Neural cell (in vitro differentiated cells): Measurements from ENCODE around the gene APBA2. TPM values are rescaled to one million over a fixed set of nuclear protein-coding genes. Genes with fewer than 3 reads are reported as not detected.

ENCODE experiments used
- H2AFZ ChIP-seq: fragments of 200-600, 300-800 bp; sonication (generic), shearing (Covaris generic); 2 replicates; pipeline ENCODE4 v1.6.0; 2014; ENCODE audit warnings: low read depth, mild to moderate bottlenecking, antibody characterized with exemption, low read length, moderate library complexity
- H3F3A ChIP-seq: fragments of 200-600 bp; shearing (Covaris generic); 2 replicates; pipeline ENCODE4 v1.6.1; 2016; ENCODE audit warnings: mild to moderate bottlenecking, moderate library complexity, mixed read lengths, antibody characterized with exemption, low read length; ENCODE audit not compliant: insufficient read depth, poor library complexity, severe bottlenecking
- H3K27ac ChIP-seq: fragments of 200-600, 300-800 bp; sonication (generic), shearing (Covaris generic); 2 replicates; pipeline ENCODE4 v1.5.1; 2014; ENCODE audit warnings: mild to moderate bottlenecking, low read length, moderate library complexity
- H3K27me3 ChIP-seq: fragments of 300-800, 200-600 bp; sonication (generic), shearing (Covaris generic); 2 replicates; pipeline ENCODE4 v1.6.0; 2014; ENCODE audit warnings: mild to moderate bottlenecking, low read depth, low read length, moderate library complexity; ENCODE audit not compliant: insufficient read depth
- H3K36me3 ChIP-seq: fragments of 300-800, 200-600 bp; sonication (generic), shearing (Covaris generic); 2 replicates; pipeline ENCODE4 v1.5.1; 2014; ENCODE audit warnings: mild to moderate bottlenecking, antibody characterized with exemption, low read length, moderate library complexity; ENCODE audit not compliant: insufficient read depth
- H3K4me2 ChIP-seq: fragments of 300-800, 200-600 bp; sonication (generic), shearing (Covaris generic); 2 replicates; pipeline ENCODE4 v1.6.0; 2014; ENCODE audit warnings: mild to moderate bottlenecking, low read length
- H3K4me3 ChIP-seq: fragments of 300-800, 200-600 bp; sonication (generic), shearing (Covaris generic); 2 replicates; pipeline ENCODE4 v1.5.1; 2014; ENCODE audit warnings: mild to moderate bottlenecking, low read length, moderate library complexity
- H3K79me2 ChIP-seq: fragments of 200-600 bp; shearing (Covaris generic); replicated peaks from 2 replicates; pipeline ENCODE4 v1.6.0; 2014; ENCODE audit warnings: mild to moderate bottlenecking, low read length, moderate library complexity; ENCODE audit not compliant: insufficient read depth
- H3K9ac ChIP-seq: fragments of 300-800, 200-600 bp; sonication (generic), shearing (Covaris generic); 2 replicates; pipeline ENCODE4 v1.6.1; 2016; ENCODE audit warnings: mild to moderate bottlenecking, low read length, mixed read lengths
- H3K9me2 ChIP-seq: fragments of 200-600 bp; shearing (Covaris generic); 2 replicates; pipeline ENCODE4 v1.6.1; 2016; ENCODE audit warnings: mild to moderate bottlenecking, low read length, mixed read lengths; ENCODE audit not compliant: insufficient read depth
- H3K9me3 ChIP-seq: fragments of 200-600, 300-800 bp; sonication (generic), shearing (Covaris generic); 2 replicates; pipeline ENCODE4 v1.6.1; 2016; ENCODE audit warnings: mild to moderate bottlenecking, mixed run types, low read length, moderate library complexity, mixed read lengths
- H4K20me1 ChIP-seq: fragments of 200-600 bp; shearing (Covaris generic); 2 replicates; pipeline ENCODE4 v1.6.1; 2016; ENCODE audit warnings: mild to moderate bottlenecking, mixed run types; ENCODE audit not compliant: insufficient read depth
- CTCF ChIP-seq: fragments of 450-650 bp; IDR thresholded peaks from 2 replicates; pipeline ENCODE4 v1.5.1; 2014; ENCODE audit warnings: antibody characterized with exemption, mild to moderate bottlenecking, moderate library complexity; ENCODE audit not compliant: poor library complexity, severe bottlenecking
- EP300 ChIP-seq: fragments of 450-650 bp; conservative IDR thresholded peaks from 2 replicates; pipeline ENCODE4 v1.6.1; 2014; ENCODE audit warnings: antibody characterized with exemption, mild to moderate bottlenecking, moderate library complexity; ENCODE audit not compliant: poor library complexity, severe bottlenecking
- EZH2 ChIP-seq: fragments of 200-600, 300-800 bp; shearing (Covaris generic), sonication (generic); IDR thresholded peaks from 2 replicates; pipeline ENCODE4 v1.6.1; 2014; ENCODE audit warnings: antibody characterized with exemption, low read length, borderline replicate concordance, mild to moderate bottlenecking; ENCODE audit not compliant: insufficient read depth, poor library complexity, severe bottlenecking
- MXI1 ChIP-seq: fragments of 450-650 bp; conservative IDR thresholded peaks from 2 replicates; pipeline ENCODE4 v1.6.1; 2014; ENCODE audit warnings: antibody characterized with exemption, mild to moderate bottlenecking; ENCODE audit not compliant: poor library complexity, severe bottlenecking
- POLR2AphosphoS5 ChIP-seq: IDR thresholded peaks from 2 replicates; pipeline ENCODE4 v1.6.1; 2012
- RAD21 ChIP-seq: fragments of 450-650 bp; conservative IDR thresholded peaks from 2 replicates; pipeline ENCODE4 v1.6.1; 2014; ENCODE audit warnings: antibody characterized with exemption, mild to moderate bottlenecking, moderate library complexity
- REST ChIP-seq: IDR thresholded peaks from 2 replicates; pipeline ENCODE4 v1.6.1; 2012; ENCODE audit warnings: borderline replicate concordance
- SMC3 ChIP-seq: fragments of 450-650 bp; conservative IDR thresholded peaks from 2 replicates; pipeline ENCODE4 v1.6.1; 2014; ENCODE audit warnings: antibody characterized with exemption, mild to moderate bottlenecking, moderate library complexity; ENCODE audit not compliant: poor library complexity
- TAF1 ChIP-seq: IDR thresholded peaks from 2 replicates; pipeline ENCODE4 v1.6.1; 2012; ENCODE audit warnings: low read depth
- polyA plus RNA-seq: library from polyadenylated mRNA; depleted of rRNA; stranded (reverse); fragments of >200 nt; gene quantifications from 2 replicates; pipeline ENCODE4 v1.2.3, GENCODE V29; 2014

APBA2 gene
- polyA plus RNA-seq, 1 donor from 2014 or later, result 134 TPM

GRCh38 chr15:28995705-28996104 is 109.9 kb downstream of the APBA2 start:
- Histone ChIP-seq H3F3A (no peaks in the 10 kb centered on the region), H4K20me1 (no peaks in the 10 kb centered on the region), H3K9me3 (no peaks in the 10 kb centered on the region), H2AFZ (no peak overlapping the region), H3K79me2 (no peaks in the 10 kb centered on the region), H3K4me3 (no peak overlapping the region), H3K9me2 (no peaks in the 10 kb centered on the region), H3K9ac (no peak overlapping the region), H3K27ac (no peak overlapping the region), H3K4me2 (no peak overlapping the region), H3K36me3 (peaks cover 9% of the 10 kb centered on the region), H3K27me3 (no peaks in the 10 kb centered on the region)
- TF ChIP-seq TAF1 (no peak), MXI1 (no peak), POLR2AphosphoS5 (no peak), EP300 (no peak), EZH2 (no peak), REST (no peak), SMC3 (no peak), CTCF (no peak), RAD21 (no peak)

- H3K9me3 ChIP-seq, result no peaks in the 10 kb centered on the region
- H3K27me3 ChIP-seq, result no peaks in the 10 kb centered on the region
- H3K4me3 ChIP-seq, result no peak overlapping the region
- H3K79me2 ChIP-seq, result no peaks in the 10 kb centered on the region
- no peaks in the 10 kb centered on the region for H3K9me2 ChIP-seq
- no peaks in the 10 kb centered on the region for H4K20me1 ChIP-seq
- H3K27ac ChIP-seq, result no peak overlapping the region
- H3F3A ChIP-seq, result no peaks in the 10 kb centered on the region
- H3K36me3 ChIP-seq, result peaks cover 9% of the 10 kb centered on the region
- H2AFZ ChIP-seq, result no peak overlapping the region
- no peak for TF ChIP-seq SMC3
- TF ChIP-seq EZH2, result no peak
- TF ChIP-seq RAD21, result no peak
- TF ChIP-seq MXI1, result no peak
- no peak for TF ChIP-seq REST
- TF ChIP-seq POLR2AphosphoS5, result no peak
- TF ChIP-seq EP300, result no peak
- TF ChIP-seq CTCF, result no peak
- TF ChIP-seq TAF1, result no peak
- no peak overlapping the region for H3K9ac ChIP-seq
- no peak overlapping the region for H3K4me2 ChIP-seq
Observed at GRCh38 chr15:28996289-28996688, 110.5 kb downstream of the APBA2 start.
